ENCODE results near the gene PACS1. TPM values are rescaled to one million over a fixed set of nuclear protein-coding genes. Genes with fewer than 3 reads are reported as not detected.

The PACS1 gene
- total RNA-seq, 1 experiment from 2014 or later: 91.8 TPM

DNA sequence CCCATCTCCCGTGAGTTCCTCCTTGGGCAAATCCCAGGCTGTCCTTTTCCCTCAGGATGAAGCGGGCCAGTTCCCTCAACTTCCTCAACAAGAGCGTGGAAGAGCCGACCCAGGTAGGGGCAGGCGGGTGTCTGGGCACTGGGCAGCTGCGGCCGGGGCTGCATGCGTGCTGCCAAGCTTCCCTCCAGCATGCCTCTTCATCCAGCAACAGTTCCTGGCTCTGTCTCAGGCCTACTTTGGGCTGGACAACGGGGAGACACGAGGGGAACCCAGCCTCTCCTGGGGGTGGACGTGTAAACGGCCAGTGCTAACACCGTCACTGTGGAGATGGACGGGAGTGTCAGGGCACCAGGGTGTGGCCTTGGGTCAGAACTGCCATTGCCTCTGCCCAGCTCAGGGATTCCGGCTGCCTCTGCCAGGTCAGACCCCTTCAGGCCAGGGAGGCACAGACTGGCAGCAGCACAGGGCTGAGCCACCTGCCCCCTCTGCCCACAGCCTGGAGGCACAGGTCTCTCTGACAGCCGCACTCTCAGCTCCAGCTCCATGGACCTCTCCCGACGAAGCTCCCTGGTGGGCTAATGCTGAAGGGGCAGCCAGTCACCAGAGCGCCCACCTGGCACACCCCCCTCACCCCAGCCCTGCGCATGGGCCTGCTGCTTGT lies 196.4 kb downstream of the PACS1 start:
- BruUV-seq (replicated peaks): no TSS peak
- ATAC-seq: no peak; the same call in 1 of the 2 replicates
- ChIA-PET CTCF (no interaction called here), POLR2A (no interaction called here)
- H3K9me3 ChIP-seq (ENCODE audit: control insufficient read depth, insufficient read depth, low read depth, low read length): no peaks in the 10 kb centered on the region
- peak overlapping the region; percentile 78 for H3K27ac ChIP-seq (ENCODE audit: low read length)
- DNase-seq (ENCODE audit: low read depth, low spot score): no peak
- 0 out of 2 replicates have a peak, but pooled peaks cover 4% of the 10 kb centered on the region for H3K36me3 ChIP-seq (ENCODE audit: control insufficient read depth, insufficient read depth, low read length)
- H3K27me3 ChIP-seq (ENCODE audit: control insufficient read depth, insufficient read depth, low read length): no peaks in the 10 kb centered on the region
- H3K4me1 ChIP-seq (ENCODE audit: control insufficient read depth, insufficient read depth, low read length): peaks cover 12% of the 10 kb centered on the region
- in situ Hi-C loops (cut with HindIII; ENCODE audit: low pct_unique_long_range_greater_than_20kb, low sequenced_read_pairs): no loop called here
- H3K4me3 ChIP-seq (ENCODE audit: low read depth in 2 of 2, low read length in 2 of 2): peak overlapping the region; percentile 88 to 90; a peak in 3 of 4 replicates
- intact Hi-C loops (cut with micrococcal nuclease; ENCODE audit: unreplicated experiment): no loop called here
- TF ChIP-seq TCF7L2 (IDR thresholded peaks at IDR 0.05; ENCODE audit: low read depth, low read length) (no peak), SIN3A (IDR thresholded peaks at IDR 0.05; ENCODE audit: borderline replicate concordance, insufficient read depth, low read depth, low read length) (0 out of 2 replicates have a peak, but pooled peaks have one; percentile 6)

DNA sequence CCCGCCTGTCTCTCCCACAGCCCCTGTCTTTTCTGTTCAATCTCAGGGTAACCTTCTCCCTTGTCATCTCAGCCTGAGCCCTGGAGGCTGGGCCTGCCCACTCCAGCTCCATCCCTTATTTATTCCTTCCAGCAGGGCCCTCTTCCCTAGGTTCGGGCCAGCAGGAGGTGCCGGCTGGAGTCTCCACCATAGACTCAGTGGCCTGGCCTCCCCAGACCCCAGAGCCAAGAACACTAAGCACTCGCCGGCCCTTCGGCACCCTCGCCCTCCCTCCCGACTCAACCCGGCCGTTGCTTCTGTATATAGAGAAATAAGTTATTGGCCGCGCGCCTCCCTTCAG lies 196.9 kb downstream of the PACS1 start:
- Histone ChIP-seq H3K9me3 (ENCODE audit: control insufficient read depth, insufficient read depth, low read depth, low read length) (no peaks in the 10 kb centered on the region), H3K27me3 (ENCODE audit: control insufficient read depth, insufficient read depth, low read length) (no peaks in the 10 kb centered on the region), H3K4me1 (ENCODE audit: control insufficient read depth, insufficient read depth, low read length) (peaks cover 12% of the 10 kb centered on the region), H3K27ac (ENCODE audit: low read length) (peak overlapping the region; percentile 78), H3K36me3 (ENCODE audit: control insufficient read depth, insufficient read depth, low read length) (0 out of 2 replicates have a peak, but pooled peaks cover 5% of the 10 kb centered on the region), H3K4me3 (ENCODE audit: low read depth in 2 of 2, low read length in 2 of 2) (peak overlapping the region; percentile 88 to 90)
- BruUV-seq (replicated peaks): no TSS peak
- POLR2A ChIA-PET: no interaction called here
- intact Hi-C loops (cut with micrococcal nuclease; ENCODE audit: unreplicated experiment) (no loop called here), in situ Hi-C loops (cut with HindIII; ENCODE audit: low pct_unique_long_range_greater_than_20kb, low sequenced_read_pairs) (no loop called here)
- ATAC-seq (peak; percentile 42), DNase-seq (ENCODE audit: low read depth, low spot score) (no peak)
- TF ChIP-seq, protein P1, sequence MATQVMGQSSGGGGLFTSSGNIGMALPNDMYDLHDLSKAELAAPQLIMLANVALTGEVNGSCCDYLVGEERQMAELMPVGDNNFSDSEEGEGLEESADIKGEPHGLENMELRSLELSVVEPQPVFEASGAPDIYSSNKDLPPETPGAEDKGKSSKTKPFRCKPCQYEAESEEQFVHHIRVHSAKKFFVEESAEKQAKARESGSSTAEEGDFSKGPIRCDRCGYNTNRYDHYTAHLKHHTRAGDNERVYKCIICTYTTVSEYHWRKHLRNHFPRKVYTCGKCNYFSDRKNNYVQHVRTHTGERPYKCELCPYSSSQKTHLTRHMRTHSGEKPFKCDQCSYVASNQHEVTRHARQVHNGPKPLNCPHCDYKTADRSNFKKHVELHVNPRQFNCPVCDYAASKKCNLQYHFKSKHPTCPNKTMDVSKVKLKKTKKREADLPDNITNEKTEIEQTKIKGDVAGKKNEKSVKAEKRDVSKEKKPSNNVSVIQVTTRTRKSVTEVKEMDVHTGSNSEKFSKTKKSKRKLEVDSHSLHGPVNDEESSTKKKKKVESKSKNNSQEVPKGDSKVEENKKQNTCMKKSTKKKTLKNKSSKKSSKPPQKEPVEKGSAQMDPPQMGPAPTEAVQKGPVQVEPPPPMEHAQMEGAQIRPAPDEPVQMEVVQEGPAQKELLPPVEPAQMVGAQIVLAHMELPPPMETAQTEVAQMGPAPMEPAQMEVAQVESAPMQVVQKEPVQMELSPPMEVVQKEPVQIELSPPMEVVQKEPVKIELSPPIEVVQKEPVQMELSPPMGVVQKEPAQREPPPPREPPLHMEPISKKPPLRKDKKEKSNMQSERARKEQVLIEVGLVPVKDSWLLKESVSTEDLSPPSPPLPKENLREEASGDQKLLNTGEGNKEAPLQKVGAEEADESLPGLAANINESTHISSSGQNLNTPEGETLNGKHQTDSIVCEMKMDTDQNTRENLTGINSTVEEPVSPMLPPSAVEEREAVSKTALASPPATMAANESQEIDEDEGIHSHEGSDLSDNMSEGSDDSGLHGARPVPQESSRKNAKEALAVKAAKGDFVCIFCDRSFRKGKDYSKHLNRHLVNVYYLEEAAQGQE (IDR thresholded peaks at IDR 0.05; ENCODE audit: insufficient read depth in 1 of 2, low read depth in 2 of 2, low read length in 1 of 2): no peak
- TF ChIP-seq SIN3A (IDR thresholded peaks at IDR 0.05; ENCODE audit: borderline replicate concordance, insufficient read depth, low read depth, low read length): 0 out of 2 replicates have a peak, but pooled peaks have one; percentile 2
- CTCF ChIA-PET: no interaction called here

DNA sequence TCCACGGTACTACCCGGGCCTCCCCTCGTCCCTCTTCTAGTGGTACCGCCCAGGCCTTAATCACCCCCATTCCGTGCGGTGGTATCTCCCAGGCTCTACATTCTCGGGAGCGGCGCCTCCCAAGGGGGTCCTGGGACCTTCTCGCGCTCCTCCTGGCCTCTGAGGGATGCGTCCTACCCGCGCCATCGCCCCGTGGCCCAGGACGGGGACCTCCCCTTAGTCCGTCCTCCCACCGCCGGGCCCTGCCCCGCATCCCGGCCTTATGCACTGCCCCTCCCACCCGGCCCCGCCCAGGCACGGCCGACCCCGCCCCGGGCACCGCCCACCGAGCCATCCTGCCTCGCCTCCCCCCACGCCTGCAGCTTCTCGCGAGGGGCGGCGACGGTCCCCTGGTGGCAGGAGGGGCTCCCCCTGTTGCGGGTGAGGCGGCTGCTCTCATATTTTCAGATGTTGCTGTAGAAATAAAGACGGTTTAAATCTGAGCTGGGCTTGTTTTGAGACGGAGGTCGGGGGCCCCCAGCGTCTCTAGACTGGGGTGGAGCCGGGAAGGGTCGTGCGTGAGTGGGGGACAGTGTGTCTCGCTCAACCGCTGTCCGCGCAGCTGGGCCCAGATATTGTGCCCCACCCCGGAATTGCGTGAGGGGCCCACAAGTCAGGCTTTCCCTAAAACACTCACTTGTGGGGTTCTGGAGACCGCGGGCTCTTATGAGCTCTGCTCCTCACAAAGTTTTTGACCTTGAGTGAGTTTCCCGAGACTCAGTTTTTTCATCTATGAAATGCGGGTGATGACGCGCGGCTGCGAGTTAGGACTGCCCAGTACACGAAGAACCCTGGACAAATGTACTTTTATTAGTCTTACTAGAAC lies 197.5 kb downstream of the PACS1 start:
- Histone ChIP-seq H3K9me3 (ENCODE audit: control insufficient read depth, insufficient read depth, low read depth, low read length) (no peaks in the 10 kb centered on the region), H3K36me3 (ENCODE audit: control insufficient read depth, insufficient read depth, low read length) (0 out of 2 replicates have a peak, but pooled peaks cover 6% of the 10 kb centered on the region), H3K4me1 (ENCODE audit: control insufficient read depth, insufficient read depth, low read length) (peaks cover 12% of the 10 kb centered on the region), H3K4me3 (ENCODE audit: low read depth in 2 of 2, low read length in 2 of 2) (peak overlapping the region; percentile 88 to 90), H3K27ac (ENCODE audit: low read length) (peak overlapping the region; percentile 86), H3K27me3 (ENCODE audit: control insufficient read depth, insufficient read depth, low read length) (no peaks in the 10 kb centered on the region)
- no TSS peak for BruUV-seq (replicated peaks)
- intact Hi-C loops (cut with micrococcal nuclease; ENCODE audit: unreplicated experiment): no loop called here
- in situ Hi-C loops (cut with HindIII; ENCODE audit: low pct_unique_long_range_greater_than_20kb, low sequenced_read_pairs): no loop called here
- DNase-seq (ENCODE audit: low read depth, low spot score) (peak; percentile 53), ATAC-seq (peak; percentile 83)
- TF ChIP-seq, protein P1 (IDR thresholded peaks at IDR 0.05; ENCODE audit: insufficient read depth in 1 of 2, low read depth in 2 of 2, low read length in 1 of 2): peak in 1 of 2 experiments; percentile 33; a peak in 1 of 4 replicates
- TF ChIP-seq, protein P2, sequence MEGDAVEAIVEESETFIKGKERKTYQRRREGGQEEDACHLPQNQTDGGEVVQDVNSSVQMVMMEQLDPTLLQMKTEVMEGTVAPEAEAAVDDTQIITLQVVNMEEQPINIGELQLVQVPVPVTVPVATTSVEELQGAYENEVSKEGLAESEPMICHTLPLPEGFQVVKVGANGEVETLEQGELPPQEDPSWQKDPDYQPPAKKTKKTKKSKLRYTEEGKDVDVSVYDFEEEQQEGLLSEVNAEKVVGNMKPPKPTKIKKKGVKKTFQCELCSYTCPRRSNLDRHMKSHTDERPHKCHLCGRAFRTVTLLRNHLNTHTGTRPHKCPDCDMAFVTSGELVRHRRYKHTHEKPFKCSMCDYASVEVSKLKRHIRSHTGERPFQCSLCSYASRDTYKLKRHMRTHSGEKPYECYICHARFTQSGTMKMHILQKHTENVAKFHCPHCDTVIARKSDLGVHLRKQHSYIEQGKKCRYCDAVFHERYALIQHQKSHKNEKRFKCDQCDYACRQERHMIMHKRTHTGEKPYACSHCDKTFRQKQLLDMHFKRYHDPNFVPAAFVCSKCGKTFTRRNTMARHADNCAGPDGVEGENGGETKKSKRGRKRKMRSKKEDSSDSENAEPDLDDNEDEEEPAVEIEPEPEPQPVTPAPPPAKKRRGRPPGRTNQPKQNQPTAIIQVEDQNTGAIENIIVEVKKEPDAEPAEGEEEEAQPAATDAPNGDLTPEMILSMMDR (IDR thresholded peaks at IDR 0.05): no peak
- TF ChIP-seq POLR2AphosphoS5 (IDR thresholded peaks at IDR 0.05; ENCODE audit: low read depth, low read length): peak; percentile 73
- POLR2A ChIA-PET: no interaction called here
- CTCF ChIA-PET: interaction anchor here (0.6 kb wide), 1 partner anchor 1752 kb away, joined by 3 read pairs; no protein-coding TSS in a partner anchor

Data from Panc1 (cell line).